GM19438 (cell line): ENCODE measurements around the gene RNU1-4.
"Not testable (repeated sequence)": the region's sequence is repeated elsewhere in the genome, so short reads cannot be mapped to it uniquely, and the experiment has no call there.

Source experiments
- ATAC-seq: cut with Tn5 transposase; IDR thresholded peaks from one replicate; pipeline ENCODE4 v1.9.1; 2021; ENCODE audit warnings: low read depth; ENCODE audit not compliant: unreplicated experiment

RNU1-4 gene

DNA sequence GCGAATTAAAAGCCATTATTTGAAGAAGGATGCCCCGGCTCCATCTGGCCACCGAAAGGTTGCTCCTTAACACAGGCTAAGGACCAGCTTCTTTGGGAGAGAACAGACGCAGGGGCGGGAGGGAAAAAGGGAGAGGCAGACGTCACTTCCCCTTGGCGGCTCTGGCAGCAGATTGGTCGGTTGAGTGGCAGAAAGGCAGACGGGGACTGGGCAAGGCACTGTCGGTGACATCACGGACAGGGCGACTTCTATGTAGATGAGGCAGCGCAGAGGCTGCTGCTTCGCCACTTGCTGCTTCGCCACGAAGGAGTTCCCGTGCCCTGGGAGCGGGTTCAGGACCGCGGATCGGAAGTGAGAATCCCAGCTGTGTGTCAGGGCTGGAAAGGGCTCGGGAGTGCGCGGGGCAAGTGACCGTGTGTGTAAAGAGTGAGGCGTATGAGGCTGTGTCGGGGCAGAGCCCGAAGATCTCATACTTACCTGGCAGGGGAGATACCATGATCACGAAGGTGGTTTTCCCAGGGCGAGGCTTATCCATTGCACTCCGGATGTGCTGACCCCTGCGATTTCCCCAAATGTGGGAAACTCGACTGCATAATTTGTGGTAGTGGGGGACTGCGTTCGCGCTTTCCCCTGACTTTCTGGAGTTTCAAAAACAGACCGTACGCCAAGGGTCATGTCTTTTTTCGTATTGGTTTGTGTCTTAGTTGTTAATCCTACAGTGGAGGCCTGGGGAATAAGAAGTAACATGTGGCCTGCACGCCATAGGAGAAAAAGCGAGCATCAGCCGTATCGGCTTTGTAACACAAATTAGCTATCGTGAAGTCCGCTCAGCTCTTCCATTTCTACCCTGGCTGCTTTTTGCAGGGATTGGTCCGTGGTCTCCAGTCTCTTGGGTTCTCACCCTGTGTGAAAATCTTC lies at the start of gene RNU1-4:
Gene RNU1-4, plus strand, starts transcription at position 470 of the 918 bp plus-strand sequence.
- ATAC-seq, result peak; percentile 93

DNA sequence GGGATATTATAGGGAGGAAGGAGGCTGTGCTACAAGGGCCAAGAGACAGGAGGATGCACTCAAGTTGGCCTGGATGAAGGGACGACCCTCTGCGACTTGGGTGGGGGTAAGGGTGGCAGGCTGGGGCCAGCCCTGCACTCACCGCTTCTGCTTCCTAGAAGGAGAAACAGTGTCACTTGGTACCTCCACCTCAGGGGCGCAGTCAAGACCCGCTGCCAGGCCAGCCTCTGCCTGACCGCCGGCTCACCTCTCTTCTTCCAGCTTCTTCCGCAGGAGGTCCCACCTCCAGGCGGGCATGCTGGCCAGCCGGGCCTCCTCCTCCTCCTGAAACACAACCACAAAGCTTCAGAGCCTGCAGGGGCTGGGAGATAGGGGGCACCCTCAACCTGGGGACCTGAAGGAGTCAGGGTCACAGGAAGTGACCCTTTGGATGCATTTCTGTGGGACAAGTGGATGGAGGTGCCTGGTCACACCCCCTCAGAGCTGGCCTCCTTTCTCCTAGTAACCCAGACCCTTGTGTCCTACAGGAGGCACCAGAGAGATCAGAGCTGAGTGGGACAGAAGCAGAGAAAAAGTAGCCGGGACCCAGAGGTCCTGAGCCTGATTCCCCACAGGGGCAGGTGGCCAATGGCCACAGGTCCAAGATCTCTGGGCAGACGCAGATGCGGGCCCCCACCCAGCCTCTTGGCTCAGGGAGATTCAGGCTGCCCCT lies 49.2 kb upstream of the RNU1-4 start:
- not testable (repeated sequence) for ATAC-seq

DNA sequence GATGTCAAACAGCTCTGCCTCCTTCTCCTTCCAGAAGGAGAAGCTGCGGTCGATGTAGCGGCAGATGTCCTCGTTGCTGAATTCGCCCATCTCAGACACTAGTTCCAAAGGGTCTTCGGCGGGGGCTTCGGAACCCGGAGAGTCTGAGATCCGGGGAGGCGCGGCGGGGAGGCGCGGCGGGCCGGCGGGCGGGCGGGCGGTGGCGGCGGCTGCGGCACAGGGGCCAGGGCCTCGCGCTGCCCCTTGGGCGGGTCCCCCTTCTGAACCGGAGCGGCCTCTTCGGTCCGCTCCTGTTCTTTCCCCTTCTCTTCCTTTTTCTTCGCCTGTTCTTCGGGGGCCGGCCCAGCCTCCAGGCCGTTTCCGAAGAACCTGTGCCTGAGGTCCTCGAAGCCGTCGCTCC lies 48.0 kb upstream of the RNU1-4 start:
- not testable (repeated sequence) for ATAC-seq

DNA sequence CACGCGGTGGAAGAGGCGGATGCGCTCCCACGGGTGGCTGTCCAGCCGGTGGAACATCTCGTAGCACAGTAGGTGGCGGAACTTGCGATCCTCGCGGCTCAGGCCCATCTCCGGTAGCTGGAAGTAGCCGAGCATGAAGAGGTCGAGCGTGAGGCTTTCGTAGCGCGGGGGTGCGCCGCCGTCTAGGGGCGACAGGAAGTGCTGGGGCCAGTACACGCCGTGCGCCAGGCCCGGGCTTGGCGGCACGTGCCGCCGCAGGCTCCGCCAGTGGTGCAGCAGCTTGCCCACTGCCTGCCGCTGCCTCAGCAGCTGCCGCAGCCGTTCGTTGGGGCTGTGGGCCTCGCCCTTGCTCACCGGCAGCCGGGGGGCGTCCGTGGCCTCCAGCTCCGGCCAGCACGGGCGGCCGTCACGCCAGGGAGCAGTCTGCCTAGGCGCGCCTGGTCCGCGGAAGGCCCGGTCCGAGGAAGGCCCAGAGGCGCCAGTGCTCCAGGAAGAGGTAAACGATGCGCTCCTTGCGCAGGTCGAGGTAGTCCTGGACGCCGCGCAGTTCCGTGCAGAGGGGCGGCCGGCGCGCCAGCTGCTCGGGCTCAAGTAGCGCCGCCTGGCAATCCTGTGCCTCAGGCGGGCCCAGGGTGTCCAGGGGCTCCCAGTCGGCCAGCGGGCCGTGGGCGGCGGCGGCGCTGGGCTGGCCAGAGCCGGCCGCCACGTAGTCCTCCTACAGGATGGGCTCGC lies 47.4 kb upstream of the RNU1-4 start:
- not testable (repeated sequence) for ATAC-seq

DNA sequence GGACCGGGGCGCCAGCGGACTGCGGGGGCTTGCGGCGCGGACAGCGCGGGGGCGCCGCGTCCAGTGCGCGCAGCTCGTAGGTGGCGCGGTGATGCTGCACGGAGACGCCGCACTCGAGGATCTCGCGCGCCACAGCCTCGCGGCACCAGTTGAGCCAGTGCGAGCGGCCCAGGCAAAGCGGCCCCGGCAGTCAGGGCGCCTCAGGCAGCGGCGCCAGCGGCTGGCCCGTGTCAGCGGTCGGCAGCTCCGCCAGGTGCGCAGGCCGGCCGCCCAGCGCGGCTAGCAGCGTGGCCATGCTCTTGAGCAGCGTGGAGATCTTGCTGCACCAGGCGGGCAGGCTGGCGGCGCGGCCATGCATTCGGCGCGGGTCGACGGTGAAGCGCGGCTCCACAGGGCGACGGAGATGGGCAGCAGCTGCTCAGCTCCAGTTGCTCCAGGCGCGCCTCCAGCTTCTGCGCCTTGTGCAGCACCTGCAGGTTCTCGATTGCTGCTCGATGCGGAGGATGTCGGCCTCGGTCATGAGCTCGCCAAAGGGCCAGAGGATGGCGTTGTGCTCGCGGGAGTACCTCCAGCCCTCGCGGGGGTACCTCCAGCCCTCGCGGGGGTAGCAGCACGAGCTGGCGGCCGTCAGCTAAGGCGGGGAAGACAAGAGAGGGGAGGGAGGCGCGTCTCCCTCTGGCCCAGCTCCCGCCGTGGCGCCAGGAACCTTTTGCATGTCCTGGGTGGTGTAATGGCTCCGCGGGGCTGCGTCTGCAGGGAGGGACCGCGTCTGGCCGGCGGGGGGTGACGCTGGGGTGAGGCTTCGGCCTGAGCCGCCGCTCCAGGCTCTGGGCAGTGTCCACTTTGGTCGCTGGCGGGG lies 46.6 kb upstream of the RNU1-4 start:
- not testable (repeated sequence) for ATAC-seq

DNA sequence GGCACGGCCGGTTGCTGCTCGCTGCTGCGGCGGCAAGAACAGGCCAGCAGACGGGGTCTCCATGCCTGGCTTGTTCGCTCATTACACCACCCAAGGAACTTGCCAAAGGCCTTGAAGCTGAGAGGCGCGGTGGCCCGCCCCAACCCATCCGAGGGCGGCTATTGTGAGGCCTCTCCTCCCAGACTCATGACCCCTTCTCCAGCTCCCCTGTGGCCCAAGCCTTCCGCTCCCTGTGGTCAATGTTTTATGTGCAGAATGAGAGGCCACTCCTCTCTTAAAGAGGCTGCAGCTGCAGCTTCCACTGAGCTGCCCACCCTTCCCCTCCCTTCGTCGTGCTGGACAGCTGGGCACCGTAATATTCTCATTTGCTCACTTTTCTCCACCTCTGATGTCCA lies 46.0 kb upstream of the RNU1-4 start:
- not testable (repeated sequence) for ATAC-seq

GRCh38 chr1:16696507-16697150 lies 43.7 kb upstream of the RNU1-4 start:
- not testable (repeated sequence) for ATAC-seq

GRCh38 chr1:16697152-16697551 lies 43.2 kb upstream of the RNU1-4 start:
- not testable (repeated sequence) for ATAC-seq

DNA sequence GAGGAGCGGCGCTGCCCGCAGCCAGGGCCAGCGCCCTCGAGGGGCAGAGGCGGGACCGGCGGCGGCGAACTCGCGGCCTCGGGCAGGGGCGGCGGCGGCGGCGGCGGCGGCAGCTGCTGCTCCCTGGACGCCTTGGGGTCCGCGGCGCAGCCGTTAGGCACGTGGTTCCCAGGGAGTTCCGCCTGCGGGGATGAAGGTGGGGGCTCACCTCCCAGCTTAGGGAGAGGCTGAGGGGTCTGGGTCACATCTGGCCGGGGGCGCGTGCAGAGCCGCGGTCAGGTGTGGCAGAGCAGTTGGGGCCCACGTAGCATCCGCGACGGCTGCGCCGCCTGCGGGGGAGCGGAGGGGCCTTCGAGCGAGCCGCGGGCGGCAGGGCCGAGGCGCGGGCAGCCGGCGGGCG lies 40.9 kb upstream of the RNU1-4 start:
- ATAC-seq, result not testable (repeated sequence)

DNA sequence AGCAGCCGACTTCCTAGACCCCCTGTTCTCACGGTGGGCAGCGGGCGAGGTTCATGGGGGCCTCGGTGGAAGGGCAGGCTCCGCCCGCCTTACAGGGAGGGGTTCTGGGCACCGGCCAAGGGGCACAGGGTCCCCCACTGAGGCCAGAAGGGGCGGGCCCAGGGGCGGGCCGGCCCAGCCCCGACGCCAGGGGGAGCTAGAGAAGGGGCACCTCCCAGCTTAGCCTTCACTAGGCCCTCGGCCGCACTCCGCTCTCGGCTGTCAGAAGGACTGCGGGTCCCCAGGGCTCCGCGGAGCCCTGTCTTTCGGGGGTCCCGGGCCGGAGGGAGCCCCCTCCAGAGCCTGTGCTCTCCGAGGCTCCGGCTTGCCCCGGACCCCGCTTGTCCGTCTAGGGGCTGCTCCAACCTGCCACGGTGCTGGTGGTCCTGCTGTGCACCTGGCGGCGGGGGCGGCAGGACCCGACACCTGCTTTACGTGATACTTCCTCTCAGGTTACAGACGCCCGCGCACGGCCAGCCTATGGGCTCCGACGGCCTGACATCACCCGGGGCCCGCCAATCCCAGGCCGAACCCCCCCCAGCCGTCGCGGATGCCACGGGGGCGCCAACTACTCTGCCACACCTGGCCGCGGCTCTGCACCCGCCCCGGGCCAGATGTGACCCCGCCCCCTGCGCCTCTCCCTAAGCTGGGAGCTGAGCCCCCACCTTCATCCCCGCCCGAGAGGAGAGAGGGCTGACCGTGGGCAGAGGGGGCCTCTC lies 40.0 kb upstream of the RNU1-4 start:
- not testable (repeated sequence) for ATAC-seq

- not testable (repeated sequence) for ATAC-seq
Observed at GRCh38 chr1:16701189-16701588, 39.1 kb upstream of the RNU1-4 start.

GRCh38 chr1:16702280-16702679 lies 38.0 kb upstream of the RNU1-4 start:
- not testable (repeated sequence) for ATAC-seq

DNA sequence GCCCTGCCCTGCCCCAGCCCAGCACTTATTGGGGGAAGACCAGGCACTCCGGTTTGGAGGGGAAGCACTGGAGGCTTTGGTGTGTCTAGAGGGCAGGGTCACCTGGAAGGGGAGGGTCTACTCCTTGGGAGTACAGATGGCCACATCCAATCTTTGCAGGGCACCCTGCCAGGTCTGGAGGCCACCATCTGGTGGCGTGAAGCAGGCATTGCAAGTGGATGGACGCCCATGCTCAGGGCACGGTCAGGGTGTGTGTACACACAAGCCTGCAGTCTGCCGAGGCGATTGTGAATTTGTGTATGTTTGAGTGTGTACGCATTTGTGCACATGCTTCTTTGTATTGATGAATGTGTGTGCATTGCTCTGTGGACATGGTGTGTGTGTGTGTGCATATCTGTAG lies 37.2 kb upstream of the RNU1-4 start:
- ATAC-seq, result not testable (repeated sequence)

DNA sequence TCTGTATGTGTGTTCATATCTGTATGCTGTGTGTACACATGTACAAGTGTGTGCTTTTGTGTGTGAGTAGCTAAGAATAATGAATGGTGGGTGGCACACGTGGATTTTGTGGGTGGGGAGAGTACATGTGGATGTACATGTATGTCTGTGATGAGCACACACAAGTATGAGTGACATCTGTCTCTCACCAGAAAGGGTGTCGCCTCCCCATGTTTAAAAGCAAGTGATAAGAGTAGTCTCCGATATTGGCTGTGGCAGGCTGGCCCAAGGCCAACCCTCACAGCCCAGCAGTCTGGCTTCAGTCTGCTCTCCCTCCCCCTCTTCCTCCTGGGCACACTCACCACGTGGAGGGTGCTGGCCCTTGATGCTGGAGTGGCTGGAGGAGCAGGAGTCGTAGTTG lies 36.7 kb upstream of the RNU1-4 start:
- not testable (repeated sequence) for ATAC-seq

DNA sequence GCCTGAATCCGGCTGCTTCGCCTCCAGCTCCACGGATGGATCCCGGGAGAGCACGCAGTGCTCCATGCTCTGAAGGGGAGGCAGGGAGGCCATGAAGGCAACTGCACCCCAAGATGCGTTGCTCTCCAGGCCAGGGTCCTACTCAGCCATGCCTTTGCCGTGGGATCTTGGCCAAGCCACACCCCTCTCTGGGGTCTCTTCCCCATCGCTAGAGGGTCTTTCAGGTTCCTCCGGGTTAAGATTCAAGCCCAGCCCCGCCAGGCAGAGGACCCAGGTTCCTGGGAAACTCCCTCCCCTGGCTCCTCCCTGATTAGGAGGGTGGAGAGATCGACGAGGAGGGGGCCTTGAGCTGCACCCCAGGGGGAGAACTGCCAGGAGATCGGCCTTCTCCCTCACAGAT lies 36.2 kb upstream of the RNU1-4 start:
- not testable (repeated sequence) for ATAC-seq

- not testable (repeated sequence) for ATAC-seq
Observed at GRCh38 chr1:16704502-16705100, 35.7 kb upstream of the RNU1-4 start.

- not testable (repeated sequence) for ATAC-seq
Observed at GRCh38 chr1:16706302-16706701, 34.0 kb upstream of the RNU1-4 start.
